ENCODE data around the gene MPP2.

Gene MPP2

GRCh38 chr17:43946781-43947180 is 39.4 kb upstream of the MPP2 start:
- Histone ChIP-seq H3K27me3 (ENCODE audit: insufficient read depth, low read depth) (no peaks in the 10 kb centered on the region; the same call in 1 of the 2 replicates), H4K20me1 (ENCODE audit: insufficient read depth) (no peaks in the 10 kb centered on the region), H3K4me3 (IDR thresholded peaks at IDR 0.05; ENCODE audit: insufficient read depth, low read depth, low read length) (no peak overlapping the region), H3K4me1 (ENCODE audit: low read depth, poor library complexity, severe bottlenecking) (peaks cover 4% of the 10 kb centered on the region), H3K9ac (no peak overlapping the region), H2AFZ (ENCODE audit: low read depth) (no peak overlapping the region), H3K27ac (no peak overlapping the region), H3K36me3 (ENCODE audit: insufficient read depth) (no peaks in the 10 kb centered on the region), H3K79me2 (ENCODE audit: insufficient read depth, low read depth) (no peaks in the 10 kb centered on the region), H3K4me2 (no peak overlapping the region)
- no peak for TF ChIP-seq CTCF (conservative IDR thresholded peaks at IDR 0.05; ENCODE audit: low read depth, low read length)

- no peaks in the 10 kb centered on the region for H3K79me2 ChIP-seq (ENCODE audit: insufficient read depth, low read depth)
- no peak for TF ChIP-seq CTCF (conservative IDR thresholded peaks at IDR 0.05; ENCODE audit: low read depth, low read length)
- no peaks in the 10 kb centered on the region for H3K27me3 ChIP-seq (ENCODE audit: insufficient read depth, low read depth)
- H2AFZ ChIP-seq (ENCODE audit: low read depth): no peak overlapping the region
- H3K4me1 ChIP-seq (ENCODE audit: low read depth, poor library complexity, severe bottlenecking): peaks cover 4% of the 10 kb centered on the region
- H4K20me1 ChIP-seq (ENCODE audit: insufficient read depth): no peaks in the 10 kb centered on the region
- no peaks in the 10 kb centered on the region for H3K36me3 ChIP-seq (ENCODE audit: insufficient read depth)
- no peak overlapping the region for H3K9ac ChIP-seq
- no peak overlapping the region for H3K27ac ChIP-seq
- no peak overlapping the region for H3K4me3 ChIP-seq (IDR thresholded peaks at IDR 0.05; ENCODE audit: insufficient read depth, low read depth, low read length)
- no peak overlapping the region for H3K4me2 ChIP-seq
Measured at GRCh38 chr17:43945074-43945829, 37.9 kb upstream of the MPP2 start.

GRCh38 chr17:43942051-43942685 is 34.8 kb upstream of the MPP2 start, which contains the start of gene PPY:
Gene PPY (minus strand): TSS chr17:43942476. CDS start chr17:43941654, 822 bp downstream.
- Histone ChIP-seq H3K4me3 (IDR thresholded peaks at IDR 0.05; ENCODE audit: insufficient read depth, low read depth, low read length) (no peak within 1 kb of the TSS), H3K36me3 (ENCODE audit: insufficient read depth) (no peaks in the 10 kb centered on the region), H3K27me3 (ENCODE audit: insufficient read depth, low read depth) (peaks cover 8% of the 10 kb centered on the region; the same call in 1 of the 2 replicates), H3K79me2 (ENCODE audit: insufficient read depth, low read depth) (no peaks in the 10 kb centered on the region), H4K20me1 (ENCODE audit: insufficient read depth) (no peaks in the 10 kb centered on the region), H3K9ac (no peak within 1 kb of the TSS), H2AFZ (ENCODE audit: low read depth) (no peak within 1 kb of the TSS), H3K27ac (no peak within 1 kb of the TSS), H3K4me1 (ENCODE audit: low read depth, poor library complexity, severe bottlenecking) (peaks cover 4% of the 10 kb centered on the region), H3K4me2 (no peak within 1 kb of the TSS)
- TF ChIP-seq CTCF (conservative IDR thresholded peaks at IDR 0.05; ENCODE audit: low read depth, low read length): no peak

GRCh38 chr17:43940630-43941029 is 33.3 kb upstream of the MPP2 start:
- no peaks in the 10 kb centered on the region for H3K79me2 ChIP-seq (ENCODE audit: insufficient read depth, low read depth)
- no peak overlapping the region for H3K27ac ChIP-seq
- TF ChIP-seq CTCF (conservative IDR thresholded peaks at IDR 0.05; ENCODE audit: low read depth, low read length): peak; percentile 75
- H3K4me1 ChIP-seq (ENCODE audit: low read depth, poor library complexity, severe bottlenecking): peaks cover 4% of the 10 kb centered on the region
- no peak overlapping the region for H3K4me2 ChIP-seq
- no peaks in the 10 kb centered on the region for H4K20me1 ChIP-seq (ENCODE audit: insufficient read depth)
- H3K36me3 ChIP-seq (ENCODE audit: insufficient read depth): no peaks in the 10 kb centered on the region
- H2AFZ ChIP-seq (ENCODE audit: low read depth): no peak overlapping the region
- no peak overlapping the region for H3K4me3 ChIP-seq (IDR thresholded peaks at IDR 0.05; ENCODE audit: insufficient read depth, low read depth, low read length)
- H3K27me3 ChIP-seq (ENCODE audit: insufficient read depth, low read depth): peaks cover 8% of the 10 kb centered on the region; the same call in 1 of the 2 replicates
- no peak overlapping the region for H3K9ac ChIP-seq
